GM19438 (cell line): Measurements from ENCODE around the gene BANF2.
"Not testable (repeated sequence)": the region's sequence is repeated elsewhere in the genome, so short reads cannot be mapped to it uniquely, and the experiment has no call there.

ENCODE experiments used
- ATAC-seq: cut with Tn5 transposase; IDR thresholded peaks from one replicate; pipeline ENCODE4 v1.9.1; 2021; ENCODE audit warnings: low read depth; ENCODE audit not compliant: unreplicated experiment

The BANF2 gene

DNA sequence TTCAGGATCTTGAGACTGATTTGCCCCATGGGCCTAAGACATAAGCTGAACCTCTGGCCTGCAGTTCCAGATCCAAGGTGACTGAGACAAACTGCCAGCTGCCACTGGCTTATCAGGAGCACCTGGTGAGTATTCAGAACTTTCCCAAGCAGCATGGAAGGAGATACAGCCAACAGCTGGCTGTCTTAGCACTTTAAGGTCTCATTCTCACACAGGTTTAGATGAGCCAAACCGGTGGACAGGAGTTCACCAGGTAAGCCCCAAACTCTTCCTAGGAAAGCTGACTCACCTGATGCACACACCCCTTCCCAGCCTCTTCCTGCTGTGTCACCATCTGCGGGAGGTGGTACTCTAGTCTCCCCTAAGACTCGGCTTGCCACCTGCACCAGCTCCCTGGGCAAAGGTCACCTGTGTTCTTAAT is at the start of gene BANF2:
Gene BANF2, plus strand, starts transcription at position 36 of the 421 bp plus-strand sequence. CDS start 25,060 bp downstream, outside the sequence.
- ATAC-seq: no peak

DNA sequence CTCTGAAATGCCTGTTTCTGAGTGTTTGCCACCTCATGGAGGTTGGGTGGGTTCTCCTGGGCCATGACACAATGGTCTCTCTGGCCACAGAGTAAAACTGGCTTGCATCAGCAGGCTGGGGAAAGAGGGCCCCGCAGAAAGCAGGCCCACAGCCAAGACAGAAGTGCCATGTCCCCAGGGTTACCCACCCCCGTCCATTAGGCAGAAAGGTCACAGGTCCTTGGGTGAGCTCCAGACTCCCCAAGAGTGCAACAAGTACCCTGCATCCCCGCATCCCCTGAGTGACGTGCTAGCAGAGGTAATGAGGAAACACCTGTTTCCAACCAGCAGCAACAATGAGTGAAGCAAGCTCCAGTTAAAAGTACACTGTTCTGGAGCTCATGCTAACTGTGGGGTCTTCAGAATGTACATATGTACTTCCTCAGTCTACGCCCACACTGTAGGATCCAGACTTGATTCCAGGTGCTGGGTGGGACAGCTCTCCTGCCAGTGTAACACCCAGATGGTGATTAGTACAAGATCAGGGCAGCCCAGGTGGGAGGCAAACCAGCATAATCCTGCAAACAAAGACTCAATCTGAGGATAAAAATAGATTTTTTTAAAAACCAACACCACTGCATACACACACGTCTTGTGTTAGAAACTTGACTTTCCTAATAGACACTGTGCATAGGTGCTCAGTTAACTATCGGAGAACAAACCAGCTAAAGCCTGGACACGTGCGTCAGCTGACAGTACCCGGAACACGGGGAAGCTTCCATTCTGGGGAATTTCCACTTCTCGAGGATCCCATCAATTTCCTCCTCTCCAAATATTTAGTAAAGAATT is 49.3 kb upstream of the BANF2 start:
- ATAC-seq: no peak

DNA sequence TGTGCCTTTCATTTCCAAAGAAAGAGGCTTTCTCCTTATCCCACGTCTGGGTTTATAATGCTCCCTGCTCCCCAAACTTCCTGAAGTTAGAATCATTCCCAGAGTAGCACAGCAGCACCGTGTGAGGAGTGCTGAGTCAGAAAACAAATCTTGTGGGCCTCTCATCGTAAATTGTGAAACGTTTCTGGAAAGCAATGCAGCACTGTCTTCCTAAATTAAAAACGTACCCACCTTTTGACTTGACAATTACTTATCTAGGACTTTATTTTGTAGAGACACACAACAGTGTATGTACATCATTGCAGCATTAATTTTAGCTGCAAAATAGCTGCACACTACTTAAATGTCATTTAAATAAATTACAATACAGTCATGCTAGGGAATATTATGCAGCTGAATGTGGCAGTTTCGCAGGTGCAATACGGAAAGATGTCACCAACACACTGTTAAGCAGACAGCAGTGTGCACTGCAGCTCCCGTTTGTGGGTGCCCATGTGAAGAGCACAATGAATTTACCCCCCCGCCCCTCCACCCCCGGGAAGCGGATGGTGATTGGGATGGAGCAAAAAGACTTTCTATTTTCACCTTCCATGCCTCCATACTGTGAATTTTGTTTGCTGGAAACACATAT is 48.5 kb upstream of the BANF2 start:
- no peak for ATAC-seq

GRCh38 chr20:17651760-17652388 is 47.9 kb upstream of the BANF2 start:
- ATAC-seq: no peak

- no peak for ATAC-seq
Measured at GRCh38 chr20:17652411-17652810, 47.4 kb upstream of the BANF2 start.

- no peak for ATAC-seq
Measured at GRCh38 chr20:17653835-17654648, 45.7 kb upstream of the BANF2 start.

- no peak for ATAC-seq
Measured at GRCh38 chr20:17654649-17655285, 45.0 kb upstream of the BANF2 start.

GRCh38 chr20:17655286-17655651 is 44.5 kb upstream of the BANF2 start:
- no peak for ATAC-seq

- ATAC-seq: no peak
Measured at GRCh38 chr20:17655865-17656479, 43.8 kb upstream of the BANF2 start.

DNA sequence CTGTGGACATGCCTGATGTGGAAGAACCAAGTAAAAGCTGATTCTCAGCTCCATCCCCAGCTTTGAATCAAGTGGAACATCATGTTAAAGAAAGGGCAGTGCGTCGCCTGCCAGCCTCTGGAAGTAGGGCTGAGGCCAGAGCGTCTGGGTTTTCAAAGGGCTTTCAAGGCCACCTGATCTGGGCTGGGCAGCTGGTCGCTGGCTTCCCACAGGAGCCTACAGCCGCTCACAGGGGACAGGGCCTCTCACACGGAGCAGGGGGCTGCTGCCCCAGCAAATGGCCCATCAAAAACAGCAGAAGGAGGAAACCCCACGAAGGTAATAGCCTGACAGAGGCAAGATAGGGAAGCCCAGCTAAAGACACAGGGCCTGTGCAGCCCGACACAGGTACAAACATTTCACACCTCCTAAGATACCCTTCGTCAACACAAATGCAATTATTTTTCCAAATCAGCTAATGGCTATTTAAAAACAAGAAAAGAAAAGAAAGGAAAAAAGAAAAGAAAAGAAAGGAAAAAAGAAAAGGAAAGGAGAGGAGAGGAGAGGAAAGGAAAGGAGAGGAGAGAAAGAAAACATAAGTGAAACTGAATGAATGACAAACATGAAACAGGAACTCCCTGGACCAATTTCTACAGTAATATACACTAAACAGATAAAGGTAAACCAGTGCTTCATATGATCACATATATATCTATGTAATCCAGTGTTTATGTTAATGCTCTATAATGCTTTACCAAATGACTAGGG is 42.5 kb upstream of the BANF2 start:
- ATAC-seq: no peak

GRCh38 chr20:17657898-17658647 is 41.7 kb upstream of the BANF2 start:
- ATAC-seq: no peak

DNA sequence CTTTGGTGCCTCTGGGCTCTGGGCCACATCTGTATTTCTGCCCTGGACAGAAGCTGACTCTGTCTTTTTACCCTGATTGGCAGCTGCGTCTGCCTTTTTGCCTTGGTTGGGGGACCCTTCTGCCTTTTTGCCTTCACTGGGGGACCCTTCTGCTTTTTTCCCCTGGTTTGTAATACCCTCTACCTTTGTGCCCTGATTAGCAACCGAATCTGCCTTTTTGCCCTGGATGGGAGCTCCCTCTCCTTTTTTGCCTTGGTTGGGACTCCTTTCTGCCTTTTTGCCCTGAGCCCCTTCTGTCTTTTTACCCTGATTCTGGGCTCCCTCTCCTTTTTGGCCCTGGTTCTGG is 41.1 kb upstream of the BANF2 start:
- no peak for ATAC-seq

DNA sequence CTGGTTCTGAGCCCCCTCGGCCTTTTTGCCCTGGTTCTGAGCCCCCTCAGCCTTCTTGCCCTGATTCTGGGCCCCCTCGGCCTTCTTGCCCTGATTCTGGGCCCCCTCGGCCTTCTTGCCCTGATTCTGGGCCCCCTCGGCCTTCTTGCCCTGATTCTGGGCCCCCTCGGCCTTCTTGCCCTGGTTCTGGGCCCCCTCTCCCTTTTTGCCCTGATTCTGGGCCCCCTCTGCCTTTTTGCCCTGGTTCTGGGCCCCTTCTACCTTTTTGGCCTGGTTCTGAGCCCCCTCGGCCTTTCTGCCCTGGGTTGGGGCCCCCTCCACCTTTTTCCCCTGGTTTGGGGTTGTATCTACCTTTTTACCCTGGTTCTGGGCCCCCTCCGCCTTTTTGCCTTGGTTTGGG is 40.4 kb upstream of the BANF2 start:
- not testable (repeated sequence) for ATAC-seq

DNA sequence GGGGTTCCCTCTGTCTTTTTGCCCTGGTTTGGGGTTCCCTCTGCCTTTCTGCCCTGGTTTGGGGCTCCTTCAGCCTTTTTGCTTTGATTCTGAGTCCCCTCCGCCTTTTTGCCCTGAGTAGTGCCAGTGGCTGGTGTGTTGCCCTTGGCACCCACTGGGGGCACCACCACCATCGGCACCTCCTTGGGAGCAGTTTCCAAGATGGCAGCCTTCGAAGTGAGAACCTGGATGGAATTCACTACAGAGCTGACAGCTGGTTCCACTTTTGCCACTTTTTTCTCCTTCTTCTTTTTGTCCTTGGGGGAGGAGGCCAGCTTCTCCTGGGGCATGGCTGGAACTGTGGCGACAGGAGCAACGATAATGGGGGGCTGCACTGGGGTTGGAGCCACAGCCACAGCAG is 40.0 kb upstream of the BANF2 start:
- no peak for ATAC-seq

DNA sequence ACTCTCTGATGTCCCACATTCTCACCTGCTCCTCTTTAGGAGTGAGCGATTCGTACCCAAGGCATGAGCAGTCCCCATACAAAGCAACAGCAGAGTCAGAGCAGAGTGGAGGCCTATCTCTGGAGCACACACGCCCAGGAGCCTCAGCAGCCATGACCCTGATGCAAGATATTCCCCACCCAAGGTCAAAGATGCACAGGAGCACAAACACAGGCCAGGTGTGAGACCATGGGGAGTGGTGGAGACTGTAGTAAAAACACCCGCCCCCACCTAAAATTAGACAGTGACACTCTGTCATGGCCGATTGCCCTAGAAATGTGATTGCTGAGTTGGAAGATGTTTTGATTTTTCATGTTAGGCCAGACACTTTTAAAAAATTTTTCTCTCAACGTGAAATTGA is 39.1 kb upstream of the BANF2 start:
- no peak for ATAC-seq

GRCh38 chr20:17661121-17661744 is 38.5 kb upstream of the BANF2 start:
- ATAC-seq: no peak

DNA sequence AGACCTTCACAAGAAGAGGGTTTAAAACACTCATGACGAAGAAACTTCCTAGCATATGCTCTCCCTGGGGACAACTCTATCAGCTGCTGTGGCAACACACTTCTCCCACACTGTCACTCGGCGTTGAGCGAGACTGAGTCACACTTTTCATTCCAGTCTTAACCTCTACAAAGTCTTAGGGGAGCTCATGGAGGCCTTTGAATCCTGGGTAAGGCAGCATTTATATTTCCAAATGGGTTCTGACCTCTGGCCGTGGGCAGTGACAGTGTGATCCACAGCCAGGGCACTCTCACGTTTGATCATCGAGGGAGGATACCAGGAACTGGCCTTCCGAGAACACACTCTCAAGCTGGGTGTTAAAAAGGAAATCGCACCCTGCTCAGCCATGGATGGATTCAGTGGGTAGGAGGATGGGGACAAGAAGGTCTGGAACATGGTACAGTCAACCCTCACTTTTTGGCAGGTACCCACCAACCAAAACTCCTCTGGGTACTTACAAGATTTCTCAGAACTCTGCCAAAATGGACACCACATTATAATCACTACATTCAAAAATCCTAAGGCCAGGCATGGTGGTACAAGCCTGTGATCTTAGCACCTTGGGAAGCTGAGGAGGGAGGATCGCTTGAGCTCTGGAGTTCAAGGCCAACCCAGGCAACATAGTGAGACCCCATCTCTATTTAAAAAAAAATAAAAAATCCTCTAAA is 37.3 kb upstream of the BANF2 start:
- ATAC-seq: no peak

DNA sequence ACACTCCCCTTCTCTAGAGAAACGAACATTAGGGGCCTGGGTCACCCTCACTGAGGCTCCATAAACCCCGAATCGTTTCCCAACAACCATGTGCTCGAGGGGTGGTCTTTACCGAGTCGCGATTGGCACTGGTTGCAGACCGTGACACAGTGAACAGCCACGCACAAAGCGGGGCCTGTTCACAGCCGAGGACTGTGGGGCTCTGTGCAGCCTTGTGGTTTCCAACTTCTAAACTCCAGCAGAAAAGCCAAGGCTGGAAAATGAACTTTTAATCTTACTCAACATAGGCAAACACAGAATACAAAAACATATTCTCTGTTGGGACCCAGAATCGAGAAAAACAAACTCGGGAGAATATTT is 36.7 kb upstream of the BANF2 start:
- ATAC-seq: no peak
